Lung (tissue), 12 donors: ENCODE results near the gene GEMIN5. TPM values are rescaled to one million over a fixed set of nuclear protein-coding genes. Genes with fewer than 3 reads are reported as not detected.
"Not testable (repeated sequence)": the region's sequence is repeated elsewhere in the genome, so short reads cannot be mapped to it uniquely, and the experiment has no call there.

Source experiments
- ATAC-seq: fragments of 200-7000 bp; cut with Tn5 transposase; one replicate; pipeline ENCODE4 v1.9.1; 2020; ENCODE audit warnings: moderate number of reproducible peaks; ENCODE audit not compliant: insufficient read depth, low FRiP score
- DNase-seq, 3 donors: peaks; one replicate each; pipeline ENCODE4 v3.0.0-alpha.2; 2013 to 2017
- H3K27ac ChIP-seq, 2 donors: one replicate each; pipeline ENCODE4 v1.5.1; 2013; ENCODE audit warnings: mild to moderate bottlenecking in 2 of 2, moderate library complexity in 2 of 2, control low read depth in 1 of 2, inconsistent platforms in 1 of 2, low read depth in 1 of 2, low read length in 1 of 2
- H3K27me3 ChIP-seq, 3 donors: one replicate each; pipeline ENCODE4 v1.5.1; 2013; ENCODE audit warnings: low read length in 2 of 3; ENCODE audit not compliant: control insufficient read depth in 3 of 3, insufficient read depth in 3 of 3
- H3K36me3 ChIP-seq, 4 donors: one replicate each; pipeline ENCODE4 v1.5.1; 2013; ENCODE audit warnings: low read length in 4 of 4, mild to moderate bottlenecking in 1 of 4, moderate library complexity in 1 of 4; ENCODE audit not compliant: control insufficient read depth in 4 of 4, insufficient read depth in 4 of 4
- H3K4me1 ChIP-seq, 5 donors: one replicate each; pipeline ENCODE4 v1.5.1; 2013; ENCODE audit warnings: low read length in 5 of 5, mild to moderate bottlenecking in 2 of 5, moderate library complexity in 1 of 5; ENCODE audit not compliant: control insufficient read depth in 5 of 5, insufficient read depth in 5 of 5
- H3K4me3 ChIP-seq: one replicate; pipeline ENCODE4 v1.5.1; 2013; ENCODE audit warnings: mild to moderate bottlenecking, control low read depth, moderate library complexity
- H3K9ac ChIP-seq, 2 donors: one replicate each; pipeline ENCODE4 v1.5.1; 2013; ENCODE audit warnings: low read length in 2 of 2, control low read depth in 1 of 2; ENCODE audit not compliant: insufficient read depth in 1 of 2
- H3K9me3 ChIP-seq, 4 donors: one replicate each; pipeline ENCODE4 v1.5.1; 2013; ENCODE audit warnings: low read length in 3 of 4, mild to moderate bottlenecking in 1 of 4, moderate library complexity in 1 of 4; ENCODE audit not compliant: control insufficient read depth in 4 of 4, insufficient read depth in 3 of 4
- WGBS, 2 donors: extraction: QIAGEN DNeasy Blood & Tissue Kit; methylation state at CpG; one replicate each; pipeline ENCODE4 v1.1.7; 2013; 5-methylcytosine and 5-hydroxymethylcytosine counted together
- polyA plus RNA-seq, 2 donors: library from polyadenylated mRNA; stranded (reverse); fragments of 200-250 nt; gene quantifications; one replicate each; pipeline ENCODE4 v1.2.1, GENCODE V29; 2013
- total RNA-seq, 2 donors: library from RNA; depleted of rRNA in 1 of 2; stranded (reverse); fragments of >200 nt in 1 of 2; gene quantifications; one replicate each; pipeline ENCODE4 v1.2.1, GENCODE V29; 2014 to 2021
- TF ChIP-seq, protein P1 (sequence below): IDR thresholded peaks from 2 replicates; pipeline ENCODE4 v1.5.1; 2012; ENCODE audit warnings: mild to moderate bottlenecking; ENCODE audit errors: control extremely low read depth, extremely low read depth
- donor health status: control.
- donor health status: control.
- donor health status: Bipolar disorder and iron deficiency.
- donor health status: healthy.
- donor health status: DM: yes; HTN: yes; CAD: no.

The GEMIN5 gene
- total and polyA plus RNA-seq, 4 donors = 2.8 to 18.3 (median 10.8) TPM

DNA sequence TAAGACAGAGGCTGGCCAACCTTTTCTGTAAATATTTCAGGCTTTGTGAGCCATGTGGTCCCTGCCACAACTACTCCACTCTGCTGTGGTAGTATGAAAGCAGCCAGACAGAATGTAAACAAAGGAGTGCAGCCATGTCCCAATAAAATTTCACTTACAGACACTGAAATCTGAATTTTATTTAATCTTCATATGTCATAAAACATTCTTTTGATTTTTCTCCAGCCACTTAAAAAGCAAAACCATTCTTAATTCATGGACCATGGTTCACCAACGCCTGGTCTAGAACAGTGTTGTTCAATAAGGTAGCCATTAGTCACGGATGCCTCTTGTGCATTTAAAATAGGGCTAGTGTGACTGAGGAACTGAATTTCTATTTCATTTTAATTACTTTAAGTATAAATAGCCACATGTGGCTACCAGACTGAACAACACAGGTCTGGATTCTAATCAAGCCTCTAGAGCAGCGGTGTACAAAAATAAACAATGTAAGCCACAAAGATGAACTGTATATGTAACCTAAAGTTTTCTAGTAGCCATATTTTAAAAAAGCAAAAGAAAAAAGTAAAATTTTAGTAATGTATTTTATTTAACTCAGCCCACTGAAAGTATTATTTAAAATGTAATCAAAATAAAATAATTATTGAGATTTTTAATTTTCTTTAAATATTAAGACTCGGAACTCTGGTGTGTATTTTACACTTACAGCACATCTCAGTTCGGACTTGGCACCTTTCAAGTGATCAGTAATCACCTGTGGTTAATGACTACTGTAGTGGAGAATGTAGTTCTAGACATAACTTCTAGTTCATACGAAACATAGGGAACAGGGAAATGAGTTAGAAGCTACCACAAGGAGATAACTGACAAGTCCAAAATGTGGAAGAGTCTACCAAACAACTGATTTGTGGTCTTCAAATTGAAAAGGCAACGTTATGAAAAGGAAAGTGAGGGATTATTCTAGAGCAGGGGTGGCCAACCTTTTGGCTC is 14.3 kb downstream of the GEMIN5 start:
- no peak for DNase-seq
- no peaks in the 10 kb centered on the region for H3K4me1 ChIP-seq
- no peak overlapping the region for H3K27ac ChIP-seq
- no peak overlapping the region for H3K9ac ChIP-seq
- TF ChIP-seq, protein P1, sequence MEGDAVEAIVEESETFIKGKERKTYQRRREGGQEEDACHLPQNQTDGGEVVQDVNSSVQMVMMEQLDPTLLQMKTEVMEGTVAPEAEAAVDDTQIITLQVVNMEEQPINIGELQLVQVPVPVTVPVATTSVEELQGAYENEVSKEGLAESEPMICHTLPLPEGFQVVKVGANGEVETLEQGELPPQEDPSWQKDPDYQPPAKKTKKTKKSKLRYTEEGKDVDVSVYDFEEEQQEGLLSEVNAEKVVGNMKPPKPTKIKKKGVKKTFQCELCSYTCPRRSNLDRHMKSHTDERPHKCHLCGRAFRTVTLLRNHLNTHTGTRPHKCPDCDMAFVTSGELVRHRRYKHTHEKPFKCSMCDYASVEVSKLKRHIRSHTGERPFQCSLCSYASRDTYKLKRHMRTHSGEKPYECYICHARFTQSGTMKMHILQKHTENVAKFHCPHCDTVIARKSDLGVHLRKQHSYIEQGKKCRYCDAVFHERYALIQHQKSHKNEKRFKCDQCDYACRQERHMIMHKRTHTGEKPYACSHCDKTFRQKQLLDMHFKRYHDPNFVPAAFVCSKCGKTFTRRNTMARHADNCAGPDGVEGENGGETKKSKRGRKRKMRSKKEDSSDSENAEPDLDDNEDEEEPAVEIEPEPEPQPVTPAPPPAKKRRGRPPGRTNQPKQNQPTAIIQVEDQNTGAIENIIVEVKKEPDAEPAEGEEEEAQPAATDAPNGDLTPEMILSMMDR = no peak
- H3K9me3 ChIP-seq = no peaks in the 10 kb centered on the region
- WGBS, 2 donors = 91 to 93% methylated on average over 7 of the region's 7 CpGs
- peaks cover 24 to 53% (median 31%) of the 10 kb centered on the region in 4 donors for H3K36me3 ChIP-seq
- no peaks in the 10 kb centered on the region for H3K27me3 ChIP-seq
- ATAC-seq = no peak
- H3K4me3 ChIP-seq = no peak overlapping the region

DNA sequence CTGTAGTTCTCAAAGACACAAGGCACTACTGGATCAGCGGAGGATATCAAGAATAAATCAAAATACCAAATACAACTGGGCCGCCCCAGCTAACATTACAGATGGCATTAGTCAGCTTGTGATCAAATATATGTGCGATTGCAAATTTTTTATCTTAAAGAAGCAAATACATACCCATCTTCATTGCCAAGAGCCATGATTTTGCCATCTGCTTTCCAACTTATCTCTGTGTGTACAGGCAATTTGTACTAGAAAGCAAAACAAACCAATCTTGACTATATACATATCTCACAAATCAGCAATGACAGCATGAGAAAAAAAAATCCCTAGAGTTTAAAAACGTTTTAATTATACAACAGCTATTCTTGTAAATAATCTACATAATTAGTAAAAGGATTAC is 20.3 kb downstream of the GEMIN5 start:
- no peaks in the 10 kb centered on the region for H3K27me3 ChIP-seq
- WGBS, 2 donors = 88 to 93% methylated on average over 4 of the region's 4 CpGs
- TF ChIP-seq, protein P1 = no peak
- H3K27ac ChIP-seq = no peak overlapping the region
- peaks cover 15 to 30% (median 28%) of the 10 kb centered on the region in 4 donors for H3K36me3 ChIP-seq
- H3K9me3 ChIP-seq = no peaks in the 10 kb centered on the region
- DNase-seq (no peak), ATAC-seq (no peak)
- no peak overlapping the region for H3K9ac ChIP-seq
- no peaks in the 10 kb centered on the region for H3K4me1 ChIP-seq
- no peak overlapping the region for H3K4me3 ChIP-seq

DNA sequence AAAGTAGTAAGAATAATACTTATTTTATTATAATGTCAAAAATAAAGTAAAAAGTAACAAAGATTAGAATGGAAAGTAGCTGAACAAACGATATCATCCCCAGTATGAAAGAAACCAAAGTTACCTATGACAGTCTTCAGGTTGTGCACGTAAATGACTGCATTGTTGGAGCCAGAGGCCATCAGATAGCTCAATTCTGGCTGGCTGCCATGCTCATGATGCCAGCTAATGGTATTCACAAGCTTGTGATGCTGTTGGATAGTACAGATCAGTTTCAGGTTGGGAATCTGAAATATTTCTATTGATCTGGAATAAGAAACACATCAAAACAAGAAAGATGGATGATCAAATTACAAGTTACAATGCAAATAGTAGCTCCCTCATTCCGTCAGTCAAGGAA is 21.1 kb downstream of the GEMIN5 start:
- Histone ChIP-seq H3K27ac (no peak overlapping the region), H3K4me3 (no peak overlapping the region), H3K36me3 (peaks cover 17 to 33% (median 31%) of the 10 kb centered on the region in 4 donors), H3K4me1 (no peaks in the 10 kb centered on the region), H3K27me3 (no peaks in the 10 kb centered on the region), H3K9ac (no peak overlapping the region), H3K9me3 (no peaks in the 10 kb centered on the region)
- ATAC-seq (no peak), DNase-seq (no peak)
- 89 to 90% methylated on average over 3 of the region's 3 CpGs for WGBS, 2 donors
- TF ChIP-seq, protein P1 = no peak

DNA sequence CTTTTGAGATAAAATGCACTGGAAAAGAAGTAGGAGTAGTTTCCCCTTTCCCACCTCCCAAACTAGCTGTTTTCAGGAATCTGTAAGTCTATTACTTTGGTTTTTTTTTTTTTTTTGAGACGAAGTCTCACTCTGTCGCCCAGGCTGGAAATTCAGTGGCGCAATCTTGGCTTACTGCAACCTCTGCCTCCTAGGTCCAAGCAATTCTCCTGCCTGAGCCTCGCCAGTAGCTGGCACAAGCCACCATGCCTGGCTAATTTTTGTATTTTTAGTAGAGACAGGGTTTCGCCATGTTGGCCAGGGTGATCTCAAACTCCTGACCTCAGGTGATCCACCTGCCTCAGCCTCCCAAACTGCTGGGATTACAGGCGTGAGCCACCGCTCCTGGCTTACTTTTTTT is 32.4 kb downstream of the GEMIN5 start:
- H3K4me1 ChIP-seq, H3K9me3 ChIP-seq, H3K27me3 ChIP-seq, H3K9ac ChIP-seq, H3K27ac ChIP-seq, ATAC-seq, DNase-seq, H3K4me3 ChIP-seq: not testable (repeated sequence)
- H3K36me3 ChIP-seq = peaks cover 23 to 46% (median 31%) of the 10 kb centered on the region in 4 donors
- 83 to 85% methylated on average over 7 of the region's 7 CpGs for WGBS, 2 donors
